HEK293T (cell line): ENCODE data around the gene DLG5.

Source experiments
- ARNT ChIP-seq: fragments of 450-650 bp; IDR thresholded peaks from 2 replicates; pipeline ENCODE4 v1.6.1; 2017; ENCODE audit warnings: mild to moderate bottlenecking
- BHLHE40 ChIP-seq: fragments of 450-650 bp; IDR thresholded peaks from 2 replicates; pipeline ENCODE4 v1.6.1; 2016; ENCODE audit warnings: mild to moderate bottlenecking, moderate library complexity, borderline replicate concordance
- FOXA1 ChIP-seq: fragments of 450-650 bp; IDR thresholded peaks from 2 replicates; pipeline ENCODE4 v1.6.1; 2016; ENCODE audit warnings: mild to moderate bottlenecking
- FOXM1 ChIP-seq: fragments of 450-650 bp; IDR thresholded peaks from 2 replicates; pipeline ENCODE4 v1.6.1; 2017; ENCODE audit warnings: mild to moderate bottlenecking, borderline replicate concordance
- L3MBTL2 ChIP-seq: fragments of 450-650 bp; conservative IDR thresholded peaks from 2 replicates; pipeline ENCODE4 v1.6.1; 2016; ENCODE audit warnings: mild to moderate bottlenecking
- LEF1 ChIP-seq: fragments of 450-650 bp; IDR thresholded peaks from 2 replicates; pipeline ENCODE4 v1.6.1; 2017; ENCODE audit warnings: mild to moderate bottlenecking, borderline replicate concordance
- NFRKB ChIP-seq: fragments of 450-650 bp; IDR thresholded peaks from 2 replicates; pipeline ENCODE4 v1.6.1; 2016; ENCODE audit warnings: mild to moderate bottlenecking, moderate library complexity
- PKNOX1 ChIP-seq: fragments of 450-650 bp; IDR thresholded peaks from 2 replicates; pipeline ENCODE4 v1.6.1; 2016
- SUZ12 ChIP-seq: fragments of 450-650 bp; IDR thresholded peaks from 2 replicates; pipeline ENCODE4 v1.6.1; 2016; ENCODE audit warnings: mild to moderate bottlenecking

GRCh38 chr10:77776487-77776886, 150.1 kb downstream of the DLG5 start:
- TF ChIP-seq FOXA1 (no peak), BHLHE40 (no peak), ARNT (no peak), SUZ12 (no peak), LEF1 (no peak), NFRKB (no peak), L3MBTL2 (no peak), FOXM1 (no peak), PKNOX1 (no peak)
